Ovary (tissue), 3 donors: ENCODE data around the gene KLK3.

ENCODE experiments used
- CTCF ChIP-seq, 3 donors: fragments of 450-650 bp in 2 of 3; fragments of 200-600 bp in 1 of 3; IDR thresholded peaks; one replicate each; pipeline versions ENCODE4 v1.5.1 to v1.8.0; 2016 to 2022; ENCODE audit warnings: antibody characterized with exemption in 3 of 3, mild to moderate bottlenecking in 1 of 3
- POLR2A ChIP-seq: fragments of 450-650 bp; IDR thresholded peaks from one replicate; pipeline ENCODE4 v1.6.1; 2017; ENCODE audit warnings: antibody characterized with exemption, mild to moderate bottlenecking, moderate library complexity
- donor health status: DM: no; HTN: no; CAD: no.

- TF ChIP-seq CTCF (IDR thresholded peaks at IDR 0.05) (no peak), POLR2A (no peak)
Observed at GRCh38 chr19:50818859-50819472, 35.7 kb upstream of the KLK3 start.
